Ishikawa (cell line): ENCODE data around the gene ZNF366.

ENCODE experiments used
- CEBPB ChIP-seq: IDR thresholded peaks from 2 replicates; pipeline ENCODE4 v1.6.1; 2012
- EGR1 ChIP-seq: IDR thresholded peaks from 2 replicates; pipeline ENCODE4 v1.6.1; 2012
- EP300 ChIP-seq: IDR thresholded peaks from 2 replicates; pipeline ENCODE4 v1.6.1; 2012; ENCODE audit warnings: borderline replicate concordance
- RAD21 ChIP-seq: IDR thresholded peaks from 2 replicates; pipeline ENCODE4 v1.6.1; 2012; ENCODE audit warnings: low read depth
- TAF1 ChIP-seq: IDR thresholded peaks from 2 replicates; pipeline ENCODE4 v1.6.1; 2012; ENCODE audit warnings: low read depth, mild to moderate bottlenecking
- TCF12 ChIP-seq: IDR thresholded peaks from 2 replicates; pipeline ENCODE4 v1.6.1; 2012; ENCODE audit warnings: low read depth
- TF ChIP-seq, protein P1 (sequence below): IDR thresholded peaks from 2 replicates; pipeline ENCODE4 v1.6.1; 2012

DNA sequence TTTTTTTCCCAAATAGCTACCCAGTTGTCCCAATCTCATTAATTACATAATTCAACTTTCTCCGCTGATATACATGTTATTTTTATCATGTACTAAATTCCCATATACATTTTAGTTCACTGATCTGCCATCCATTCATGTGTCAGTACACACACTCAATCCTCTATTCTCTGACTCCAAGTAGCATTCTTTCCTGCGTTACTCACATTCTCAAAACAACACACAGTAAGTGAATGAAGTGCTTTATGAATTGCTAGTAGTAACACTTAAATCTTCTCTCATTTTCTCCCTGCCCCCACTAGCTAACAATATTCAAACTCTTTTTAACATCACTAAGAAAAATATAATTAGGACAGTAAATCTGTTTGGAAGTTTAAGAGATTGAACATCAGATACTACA is 8.9 kb downstream of the ZNF366 start:
- no peak for TF ChIP-seq TAF1
- TF ChIP-seq, protein P1, sequence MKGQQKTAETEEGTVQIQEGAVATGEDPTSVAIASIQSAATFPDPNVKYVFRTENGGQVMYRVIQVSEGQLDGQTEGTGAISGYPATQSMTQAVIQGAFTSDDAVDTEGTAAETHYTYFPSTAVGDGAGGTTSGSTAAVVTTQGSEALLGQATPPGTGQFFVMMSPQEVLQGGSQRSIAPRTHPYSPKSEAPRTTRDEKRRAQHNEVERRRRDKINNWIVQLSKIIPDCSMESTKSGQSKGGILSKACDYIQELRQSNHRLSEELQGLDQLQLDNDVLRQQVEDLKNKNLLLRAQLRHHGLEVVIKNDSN = no peak
- TF ChIP-seq EGR1 = no peak
- no peak for TF ChIP-seq RAD21
- no peak for TF ChIP-seq TCF12
- TF ChIP-seq CEBPB = no peak
- no peak for TF ChIP-seq EP300
